Osteoblast (primary cell): ENCODE results near the gene GGACT. TPM values are rescaled to one million over a fixed set of nuclear protein-coding genes. Genes with fewer than 3 reads are reported as not detected.

Experiments
- DNase-seq: peaks from one replicate; pipeline ENCODE4 v3.0.0; 2011; ENCODE audit warnings: low spot score, mixed read lengths; ENCODE audit not compliant: insufficient read length; ENCODE audit errors: missing footprints
- H2AFZ ChIP-seq: 2 replicates; pipeline ENCODE4 v1.6.0; 2011; ENCODE audit warnings: mild to moderate bottlenecking, low read length
- H3K27ac ChIP-seq: 2 replicates; pipeline ENCODE4 v1.5.1; 2011; ENCODE audit warnings: mild to moderate bottlenecking, low read depth, low read length, moderate library complexity
- H3K27me3 ChIP-seq: 2 replicates; pipeline ENCODE4 v1.6.0; 2012; ENCODE audit warnings: mild to moderate bottlenecking, control low read depth, inconsistent platforms, low read length, moderate library complexity; ENCODE audit not compliant: insufficient read depth
- H3K36me3 ChIP-seq: 2 replicates; pipeline ENCODE4 v1.5.1; 2011; ENCODE audit warnings: mild to moderate bottlenecking, low read length, control low read depth, moderate library complexity; ENCODE audit not compliant: insufficient read depth
- H3K4me1 ChIP-seq: 2 replicates; pipeline ENCODE4 v1.5.1; 2011; ENCODE audit warnings: mild to moderate bottlenecking, low read length, control low read depth, moderate library complexity; ENCODE audit not compliant: insufficient read depth
- H3K4me2 ChIP-seq: 2 replicates; pipeline ENCODE4 v1.6.0; 2011; ENCODE audit warnings: mild to moderate bottlenecking, low read length; ENCODE audit not compliant: insufficient read depth
- H3K4me3 ChIP-seq: fragments of 200-600 bp; sonication (generic); 3 replicates; pipeline ENCODE4 v1.5.1; 2012; ENCODE audit warnings: mild to moderate bottlenecking, low read length, inconsistent platforms; ENCODE audit not compliant: insufficient read depth
- H3K79me2 ChIP-seq: 2 replicates; pipeline ENCODE4 v1.6.0; 2012; ENCODE audit warnings: mild to moderate bottlenecking, low read length, control low read depth, inconsistent platforms; ENCODE audit not compliant: insufficient read depth
- H3K9me3 ChIP-seq: 2 replicates; pipeline ENCODE4 v1.5.1; 2011; ENCODE audit warnings: low read depth, low read length, control low read depth
- H4K20me1 ChIP-seq: 2 replicates; pipeline ENCODE4 v1.6.0; 2012; ENCODE audit warnings: mild to moderate bottlenecking, low read length, control low read depth; ENCODE audit not compliant: insufficient read depth
- total RNA-seq: library from RNA; depleted of rRNA; stranded (reverse); fragments of >200 nt; gene quantifications from 2 replicates; pipeline ENCODE4 v1.2.3, GENCODE V29; 2012
- TF ChIP-seq, protein P1 (sequence below): IDR thresholded peaks from 2 replicates; pipeline ENCODE4 v1.5.1; 2011; ENCODE audit warnings: mild to moderate bottlenecking, low read depth, low read length, moderate library complexity; ENCODE audit errors: extremely low read depth

Gene GGACT
- total RNA-seq, 1 donor: 7.6 TPM

DNA sequence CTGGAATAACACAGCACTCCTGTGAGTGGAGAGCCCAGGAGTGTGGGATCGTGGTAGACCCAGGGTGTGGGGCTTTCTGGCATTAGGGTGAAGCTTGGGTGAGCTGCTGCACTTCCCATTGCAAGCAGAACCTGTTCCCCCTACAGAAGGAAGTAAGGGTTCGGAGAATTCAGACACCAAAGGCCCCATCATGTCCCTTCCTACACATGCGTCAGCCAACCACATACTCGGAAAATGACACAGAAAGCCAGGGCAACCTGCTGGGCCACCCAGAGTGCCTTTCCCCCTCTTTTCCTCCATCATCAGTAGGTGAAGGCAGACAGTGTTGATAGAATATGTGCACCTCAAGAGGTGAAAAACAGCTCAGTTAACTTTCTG is 42.9 kb downstream of the GGACT start:
- H3K4me1 ChIP-seq: no peaks in the 10 kb centered on the region
- DNase-seq: peak; percentile 59
- no peak overlapping the region for H2AFZ ChIP-seq
- H3K27ac ChIP-seq: no peak overlapping the region
- no peaks in the 10 kb centered on the region for H3K27me3 ChIP-seq
- no peaks in the 10 kb centered on the region for H3K9me3 ChIP-seq
- TF ChIP-seq, protein P1, sequence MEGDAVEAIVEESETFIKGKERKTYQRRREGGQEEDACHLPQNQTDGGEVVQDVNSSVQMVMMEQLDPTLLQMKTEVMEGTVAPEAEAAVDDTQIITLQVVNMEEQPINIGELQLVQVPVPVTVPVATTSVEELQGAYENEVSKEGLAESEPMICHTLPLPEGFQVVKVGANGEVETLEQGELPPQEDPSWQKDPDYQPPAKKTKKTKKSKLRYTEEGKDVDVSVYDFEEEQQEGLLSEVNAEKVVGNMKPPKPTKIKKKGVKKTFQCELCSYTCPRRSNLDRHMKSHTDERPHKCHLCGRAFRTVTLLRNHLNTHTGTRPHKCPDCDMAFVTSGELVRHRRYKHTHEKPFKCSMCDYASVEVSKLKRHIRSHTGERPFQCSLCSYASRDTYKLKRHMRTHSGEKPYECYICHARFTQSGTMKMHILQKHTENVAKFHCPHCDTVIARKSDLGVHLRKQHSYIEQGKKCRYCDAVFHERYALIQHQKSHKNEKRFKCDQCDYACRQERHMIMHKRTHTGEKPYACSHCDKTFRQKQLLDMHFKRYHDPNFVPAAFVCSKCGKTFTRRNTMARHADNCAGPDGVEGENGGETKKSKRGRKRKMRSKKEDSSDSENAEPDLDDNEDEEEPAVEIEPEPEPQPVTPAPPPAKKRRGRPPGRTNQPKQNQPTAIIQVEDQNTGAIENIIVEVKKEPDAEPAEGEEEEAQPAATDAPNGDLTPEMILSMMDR: no peak
- no peaks in the 10 kb centered on the region for H3K79me2 ChIP-seq
- H3K4me2 ChIP-seq: no peak overlapping the region
- H3K4me3 ChIP-seq: no peak overlapping the region
- H4K20me1 ChIP-seq: no peaks in the 10 kb centered on the region
- H3K36me3 ChIP-seq: no peaks in the 10 kb centered on the region

DNA sequence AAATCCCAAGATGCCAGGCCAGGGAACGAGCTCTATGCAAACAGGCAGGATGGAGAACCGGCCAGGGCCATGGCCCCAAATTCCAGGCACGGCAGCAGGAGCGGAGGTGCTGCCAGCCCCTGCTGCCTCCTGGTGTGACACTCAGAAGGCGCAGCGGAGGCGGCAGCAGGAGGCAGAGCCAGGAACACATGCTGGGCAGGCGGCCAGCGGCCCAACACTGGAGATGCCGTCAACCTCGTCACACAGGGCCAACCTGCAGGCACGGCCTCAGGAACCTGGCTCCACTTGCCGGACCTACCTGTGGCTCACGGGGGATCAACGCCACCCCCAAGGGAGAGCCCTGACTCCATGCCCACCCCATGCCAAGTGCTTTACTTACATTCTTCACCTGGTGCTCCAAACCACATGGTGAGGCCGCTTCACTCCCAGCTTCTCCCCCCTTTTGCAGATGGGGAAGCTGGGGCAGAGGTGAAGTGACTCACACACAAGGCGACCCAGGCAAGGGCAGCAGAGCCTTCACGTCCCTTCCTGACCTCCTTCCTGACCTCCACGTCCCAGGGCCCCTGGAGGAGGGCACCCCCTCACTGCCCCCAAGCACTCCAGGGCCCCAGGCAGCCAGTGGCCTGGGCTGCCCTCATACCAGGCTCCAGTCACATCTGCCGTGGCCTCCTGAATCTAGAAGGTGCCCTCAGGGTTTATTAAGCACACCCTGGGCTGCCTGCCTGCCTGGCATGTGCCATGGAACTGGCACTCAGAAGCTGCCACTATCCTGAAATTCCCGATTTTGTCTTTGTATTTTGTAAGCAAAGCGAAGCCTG is 43.5 kb downstream of the GGACT start:
- no peak overlapping the region for H3K4me3 ChIP-seq
- TF ChIP-seq, protein P1: no peak
- H3K36me3 ChIP-seq: no peaks in the 10 kb centered on the region
- no peaks in the 10 kb centered on the region for H3K79me2 ChIP-seq
- H3K27ac ChIP-seq: no peak overlapping the region
- DNase-seq: peak; percentile 38
- no peaks in the 10 kb centered on the region for H4K20me1 ChIP-seq
- no peaks in the 10 kb centered on the region for H3K9me3 ChIP-seq
- H3K27me3 ChIP-seq: no peaks in the 10 kb centered on the region
- H3K4me2 ChIP-seq: no peak overlapping the region
- H3K4me1 ChIP-seq: no peaks in the 10 kb centered on the region
- no peak overlapping the region for H2AFZ ChIP-seq

DNA sequence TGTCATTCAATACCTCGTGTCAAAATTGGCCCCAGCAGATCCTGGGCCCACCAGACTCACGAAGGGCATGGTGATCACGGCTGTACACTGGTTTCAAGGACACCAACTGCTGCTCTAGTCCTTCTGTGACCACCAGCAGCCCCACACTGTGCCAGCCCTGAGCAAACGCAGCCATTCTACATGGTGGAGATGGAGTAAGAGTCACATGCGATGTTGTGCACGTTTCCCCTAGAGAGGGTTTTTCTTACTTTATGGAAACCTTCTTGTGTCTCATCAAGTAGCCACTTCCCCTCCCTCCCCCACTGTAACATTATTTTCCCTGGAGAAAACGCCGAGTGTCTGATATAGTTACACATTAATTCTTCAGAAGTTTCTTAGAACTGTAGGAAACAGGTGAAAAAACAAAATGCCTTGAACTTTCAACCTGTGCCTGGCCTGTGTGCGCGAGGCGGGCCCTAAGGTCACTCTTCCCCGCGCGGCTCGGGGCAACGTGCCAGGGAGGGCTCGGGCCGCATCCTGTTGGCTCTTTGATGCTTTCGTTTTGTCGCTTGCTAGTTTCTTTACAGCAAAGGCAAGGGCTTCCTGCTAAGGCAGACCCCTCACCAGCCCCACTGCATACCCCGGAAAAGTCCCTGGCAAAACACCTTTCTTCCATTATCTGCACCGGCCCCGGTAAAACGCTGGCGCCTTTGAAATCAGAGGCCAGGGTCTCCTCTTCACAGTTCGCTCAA is 44.6 kb downstream of the GGACT start:
- Histone ChIP-seq H3K27me3 (no peaks in the 10 kb centered on the region), H3K36me3 (no peaks in the 10 kb centered on the region), H4K20me1 (no peaks in the 10 kb centered on the region), H3K9me3 (no peaks in the 10 kb centered on the region), H2AFZ (no peak overlapping the region), H3K4me3 (no peak overlapping the region), H3K4me2 (no peak overlapping the region), H3K27ac (no peak overlapping the region), H3K79me2 (no peaks in the 10 kb centered on the region), H3K4me1 (no peaks in the 10 kb centered on the region)
- TF ChIP-seq, protein P1: no peak
- DNase-seq: peak; percentile 30

DNA sequence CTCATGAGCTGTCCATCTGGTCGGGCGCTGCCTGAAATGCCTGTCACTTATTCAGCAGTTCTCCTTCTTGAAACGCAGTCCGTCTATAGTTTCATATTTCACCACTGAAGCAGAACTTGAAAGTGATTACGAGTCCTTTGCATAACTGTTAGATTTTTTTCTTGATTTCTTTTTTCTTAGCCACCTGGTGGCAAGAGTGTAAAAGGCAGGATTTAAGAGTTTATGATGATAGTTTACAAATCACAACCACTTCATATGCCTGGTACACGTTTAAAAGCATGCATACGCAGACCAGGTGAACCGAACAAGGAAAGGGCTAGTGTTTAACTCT is 45.8 kb downstream of the GGACT start:
- Histone ChIP-seq H3K79me2 (no peaks in the 10 kb centered on the region), H3K36me3 (no peaks in the 10 kb centered on the region), H3K4me2 (no peak overlapping the region), H2AFZ (no peak overlapping the region), H3K9me3 (no peaks in the 10 kb centered on the region), H3K4me1 (no peaks in the 10 kb centered on the region), H3K27ac (no peak overlapping the region), H3K27me3 (no peaks in the 10 kb centered on the region), H3K4me3 (no peak overlapping the region), H4K20me1 (no peaks in the 10 kb centered on the region)
- TF ChIP-seq, protein P1: peak; percentile 58
- DNase-seq: peak; percentile 90
